H9 (cell line): ENCODE results near the gene RNU6-1. TPM values are rescaled to one million over a fixed set of nuclear protein-coding genes. Genes with fewer than 3 reads are reported as not detected.

ENCODE experiments used
- DNase-seq: peaks from one replicate; pipeline ENCODE4 v3.0.0-alpha.2; 2017
- H2AFZ ChIP-seq: one replicate; pipeline ENCODE4 v1.6.1; 2013; ENCODE audit warnings: mild to moderate bottlenecking, low read length, control low read depth, moderate library complexity
- H2AK5ac ChIP-seq: 2 replicates; pipeline ENCODE4 v1.6.1; 2013; ENCODE audit warnings: low read length, control low read depth, mixed read lengths; ENCODE audit not compliant: insufficient read length
- H2BK120ac ChIP-seq: one replicate; pipeline ENCODE4 v1.6.1; 2013; ENCODE audit warnings: low read depth, mild to moderate bottlenecking, low read length, control low read depth, inconsistent platforms; ENCODE audit not compliant: poor library complexity, severe bottlenecking
- H2BK12ac ChIP-seq: 2 replicates; pipeline ENCODE4 v1.6.1; 2013; ENCODE audit warnings: low read length, control low read depth, mixed read lengths, low read depth; ENCODE audit not compliant: insufficient read length
- H2BK15ac ChIP-seq: 2 replicates; pipeline ENCODE4 v1.6.1; 2013; ENCODE audit warnings: low read depth, low read length, control low read depth
- H2BK20ac ChIP-seq: one replicate; pipeline ENCODE4 v1.6.1; 2013; ENCODE audit warnings: low read depth, mild to moderate bottlenecking, low read length, control low read depth, inconsistent platforms; ENCODE audit not compliant: poor library complexity, severe bottlenecking
- H2BK5ac ChIP-seq: 2 replicates; pipeline ENCODE4 v1.6.1; 2013; ENCODE audit warnings: low read length, control low read depth, mixed read lengths; ENCODE audit not compliant: insufficient read length
- H3K14ac ChIP-seq: 2 replicates; pipeline ENCODE4 v1.6.1; 2013; ENCODE audit warnings: low read length, control low read depth; ENCODE audit not compliant: insufficient read depth
- H3K18ac ChIP-seq: 2 replicates; pipeline ENCODE4 v1.6.1; 2013; ENCODE audit warnings: low read depth, mild to moderate bottlenecking, mixed read lengths, low read length, control low read depth; ENCODE audit not compliant: insufficient read length
- H3K23ac ChIP-seq: 2 replicates; pipeline ENCODE4 v1.6.1; 2013; ENCODE audit warnings: low read length, control low read depth, mixed read lengths, low read depth; ENCODE audit not compliant: insufficient read length
- H3K23me2 ChIP-seq: 2 replicates; pipeline ENCODE4 v1.6.1; 2013; ENCODE audit warnings: low read depth, mild to moderate bottlenecking, mixed read lengths, low read length, control low read depth; ENCODE audit not compliant: insufficient read length, poor library complexity, severe bottlenecking
- H3K27ac ChIP-seq: 2 replicates; pipeline ENCODE4 v1.5.1; 2013; ENCODE audit warnings: low read length, control low read depth, mixed read lengths, low read depth; ENCODE audit not compliant: insufficient read length
- H3K27me3 ChIP-seq: 2 replicates; pipeline ENCODE4 v1.6.1; 2013; ENCODE audit warnings: low read length, control low read depth, inconsistent platforms; ENCODE audit not compliant: insufficient read depth
- H3K4ac ChIP-seq: 2 replicates; pipeline ENCODE4 v1.6.1; 2013; ENCODE audit warnings: low read depth, mild to moderate bottlenecking, control low read depth, inconsistent platforms, low read length, moderate library complexity
- H3K4me1 ChIP-seq: 2 replicates; pipeline ENCODE4 v1.6.1; 2013; ENCODE audit warnings: low read length, control low read depth, inconsistent platforms; ENCODE audit not compliant: insufficient read depth
- H3K4me2 ChIP-seq: 2 replicates; pipeline ENCODE4 v1.6.1; 2013; ENCODE audit warnings: low read length, control low read depth, mixed read lengths; ENCODE audit not compliant: insufficient read length, insufficient read depth
- H3K56ac ChIP-seq: 2 replicates; pipeline ENCODE4 v1.6.1; 2013; ENCODE audit warnings: low read depth, mild to moderate bottlenecking, mixed read lengths, low read length, control low read depth; ENCODE audit not compliant: insufficient read length
- H3K79me1 ChIP-seq: 2 replicates; pipeline ENCODE4 v1.6.1; 2013; ENCODE audit warnings: low read depth, mild to moderate bottlenecking, moderate library complexity, low read length, control low read depth, inconsistent platforms; ENCODE audit not compliant: insufficient read depth, poor library complexity, severe bottlenecking
- H3K79me2 ChIP-seq: 2 replicates; pipeline ENCODE4 v1.6.1; 2013; ENCODE audit warnings: low read length, control low read depth, inconsistent platforms; ENCODE audit not compliant: insufficient read depth
- H3K9ac ChIP-seq: 2 replicates; pipeline ENCODE4 v1.6.1; 2013; ENCODE audit warnings: low read length, control low read depth, mixed read lengths; ENCODE audit not compliant: insufficient read length; ENCODE audit errors: extremely low read depth
- H3K9me3 ChIP-seq: one replicate; pipeline ENCODE4 v1.6.1; 2013; ENCODE audit warnings: low read depth, low read length, inconsistent platforms; ENCODE audit not compliant: control insufficient read depth
- H3T11ph ChIP-seq: one replicate; pipeline ENCODE4 v1.6.1; 2013; ENCODE audit warnings: mild to moderate bottlenecking, low read length, control low read depth, inconsistent platforms
- H4K20me1 ChIP-seq: one replicate; pipeline ENCODE4 v1.6.1; 2013; ENCODE audit not compliant: control insufficient read depth, insufficient read length, insufficient read depth
- H4K5ac ChIP-seq: 2 replicates; pipeline ENCODE4 v1.6.1; 2013; ENCODE audit warnings: low read depth, mild to moderate bottlenecking, mixed read lengths, low read length, control low read depth; ENCODE audit not compliant: insufficient read length
- H4K8ac ChIP-seq: replicated peaks from 2 replicates; pipeline ENCODE4 v1.6.1; 2013; ENCODE audit warnings: low read length, control low read depth, mixed read lengths, low read depth; ENCODE audit not compliant: insufficient read length
- H4K91ac ChIP-seq: 2 replicates; pipeline ENCODE4 v1.6.1; 2013; ENCODE audit warnings: low read depth, mild to moderate bottlenecking, moderate library complexity, mixed read lengths, low read length, control low read depth; ENCODE audit not compliant: insufficient read length
- H3K27ac Mint-ChIP-seq, 3 experiments: 2 replicates in 2 of 3; 3 replicates in 1 of 3; pipeline ENCODE4 v1.8.0; 2020 to 2021; ENCODE audit warnings: mixed read lengths in 3 of 3, mild to moderate bottlenecking in 1 of 3, moderate library complexity in 1 of 3
- H3K27me3 Mint-ChIP-seq: 2 replicates; pipeline ENCODE4 v1.8.0; 2021; ENCODE audit warnings: low read depth, mild to moderate bottlenecking, moderate library complexity, mixed read lengths
- H3K36me3 Mint-ChIP-seq, 3 experiments: 2 replicates in 2 of 3; 3 replicates in 1 of 3; pipeline ENCODE4 v1.8.0; 2020 to 2021; ENCODE audit warnings: low read depth in 3 of 3, mixed read lengths in 3 of 3; ENCODE audit not compliant: insufficient read depth in 1 of 3
- H3K4me1 Mint-ChIP-seq, 2 experiments: 2 replicates each; pipeline ENCODE4 v1.8.0; 2020; ENCODE audit warnings: mixed read lengths in 2 of 2
- H3K4me3 Mint-ChIP-seq, 2 experiments: 2 replicates in 1 of 2; 3 replicates in 1 of 2; pipeline ENCODE4 v1.8.0; 2020 to 2021; ENCODE audit warnings: mild to moderate bottlenecking in 2 of 2, mixed read lengths in 2 of 2, moderate library complexity in 1 of 2
- H3K9me3 Mint-ChIP-seq, 2 experiments: 2 replicates in 1 of 2; 3 replicates in 1 of 2; pipeline ENCODE4 v1.8.0; 2020; ENCODE audit warnings: mild to moderate bottlenecking in 2 of 2, mixed read lengths in 2 of 2, moderate library complexity in 1 of 2
- CTCF ChIP-seq: fragments of 200-600 bp; sonication (generic); conservative IDR thresholded peaks from 3 replicates; pipeline ENCODE4 v1.8.0; 2021; ENCODE audit warnings: antibody characterized with exemption, mild to moderate bottlenecking
- WGBS: extraction: QIAGEN DNeasy Blood & Tissue Kit; methylation state at CpG from one replicate; pipeline ENCODE4 v1.1.7; 2013; ENCODE audit warnings: missing lambda C conversion rate, low lambda C conversion rate, mixed read lengths; ENCODE audit not compliant: insufficient read length; ENCODE audit errors: extremely low coverage; 5-methylcytosine and 5-hydroxymethylcytosine counted together
- long read RNA-seq: library from polyadenylated mRNA; unstranded; transcript quantifications from one replicate; pipeline ENCODE4 v2.0.0, GENCODE V29; 2020
- total RNA-seq: library from RNA; stranded (reverse); gene quantifications from 2 replicates; pipeline ENCODE4 v1.2.1, GENCODE V29; 2021

Gene RNU6-1
- total RNA-seq, result not detected in 2 replicates
- long read RNA-seq, partial matches to known transcripts, result 0 of 1 reads
- long read RNA-seq, other reads (novel, unspliced or antisense), result 0 of 1 reads

DNA sequence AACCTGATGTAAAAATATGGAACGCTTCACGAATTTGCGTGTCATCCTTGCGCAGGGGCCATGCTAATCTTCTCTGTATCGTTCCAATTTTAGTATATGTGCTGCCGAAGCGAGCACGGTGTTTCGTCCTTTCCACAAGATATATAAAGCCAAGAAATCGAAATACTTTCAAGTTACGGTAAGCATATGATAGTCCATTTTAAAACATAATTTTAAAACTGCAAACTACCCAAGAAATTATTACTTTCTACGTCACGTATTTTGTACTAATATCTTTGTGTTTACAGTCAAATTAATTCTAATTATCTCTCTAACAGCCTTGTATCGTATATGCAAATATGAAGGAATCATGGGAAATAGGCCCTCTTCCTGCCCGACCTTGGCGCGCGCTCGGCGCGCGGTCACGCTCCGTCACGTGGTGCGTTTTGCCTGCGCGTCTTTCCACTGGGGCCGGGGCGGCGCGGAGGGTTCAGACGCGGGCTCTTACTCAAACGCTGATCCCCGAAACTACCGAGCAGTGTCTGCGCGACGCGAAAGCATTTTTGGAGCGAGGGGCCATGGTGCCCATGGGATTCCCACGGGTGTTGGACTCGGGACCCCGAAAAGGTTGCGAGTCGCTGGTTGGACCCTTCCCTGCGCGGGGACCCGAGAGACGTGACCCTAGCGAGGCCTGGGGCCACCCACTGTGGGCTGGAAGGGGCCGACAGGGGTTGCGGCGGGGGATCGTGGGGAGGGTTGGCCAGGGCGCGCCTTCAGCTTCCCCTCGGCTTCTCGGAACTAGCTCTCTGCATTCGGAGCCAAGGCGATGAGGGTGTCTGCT, at the start of gene RNU6-1:
TSS of gene RNU6-1 (minus strand) at position 117 of the 820 bp plus-strand sequence.
- H3K14ac ChIP-seq, result peak within 1 kb of the TSS; percentile 84; the same call in 1 of the 2 replicates
- H2AFZ ChIP-seq, result no peak within 1 kb of the TSS
- H3K23ac ChIP-seq, result no peak within 1 kb of the TSS
- no peak for TF ChIP-seq CTCF
- no peaks in the 10 kb centered on the region for H3K79me1 ChIP-seq
- peak; percentile 81 for DNase-seq
- peaks cover 29% of the 10 kb centered on the region; the same call in 1 of the 2 replicates for H3K27me3 ChIP-seq
- peak within 1 kb of the TSS; percentile 90 for H3K4me2 ChIP-seq
- H3K9me3 Mint-ChIP-seq, result peaks cover 4% of the 10 kb centered on the region in 2 experiments; a peak in 4 of 5 replicates
- no CpG with 5 or more reads among the region's 62 CpGs for WGBS
- no peaks in the 10 kb centered on the region for H3K79me2 ChIP-seq
- H4K91ac ChIP-seq, result no peak within 1 kb of the TSS
- H2BK20ac ChIP-seq, result no peak within 1 kb of the TSS
- no peaks in the 10 kb centered on the region for H3K9me3 ChIP-seq
- no peaks in the 10 kb centered on the region for H3K36me3 Mint-ChIP-seq
- H2BK5ac ChIP-seq, result no peak within 1 kb of the TSS
- H2BK120ac ChIP-seq, result no peak within 1 kb of the TSS
- H3K9ac ChIP-seq, result peak within 1 kb of the TSS; percentile 46
- H2BK12ac ChIP-seq, result no peak within 1 kb of the TSS
- H3K56ac ChIP-seq, result no peak within 1 kb of the TSS
- H3K27me3 Mint-ChIP-seq, result peaks cover 60% of the 10 kb centered on the region
- peak within 1 kb of the TSS; percentile 94 to 99 (median 98) for H3K27ac Mint-ChIP-seq
- H3K4me1 Mint-ChIP-seq, result peaks cover 57 to 58% of the 10 kb centered on the region in 2 experiments
- peak within 1 kb of the TSS; percentile 94 to 96 for H3K4me3 Mint-ChIP-seq
- H4K8ac ChIP-seq, result no peak within 1 kb of the TSS
- no peak within 1 kb of the TSS for H3K4ac ChIP-seq
- peak within 1 kb of the TSS; percentile 18 for H3K18ac ChIP-seq
- H4K20me1 ChIP-seq, result no peaks in the 10 kb centered on the region
- H2AK5ac ChIP-seq, result no peak within 1 kb of the TSS
- H3T11ph ChIP-seq, result no peak within 1 kb of the TSS
- H2BK15ac ChIP-seq, result no peak within 1 kb of the TSS
- H3K27ac ChIP-seq, result no peak within 1 kb of the TSS
- no peaks in the 10 kb centered on the region; the same call in 1 of the 2 replicates for H3K4me1 ChIP-seq
- peaks cover 16% of the 10 kb centered on the region for H3K23me2 ChIP-seq
- H4K5ac ChIP-seq, result no peak within 1 kb of the TSS
